K562 (cell line): Measurements from ENCODE around the gene PHB1. TPM values are rescaled to one million over a fixed set of nuclear protein-coding genes. Genes with fewer than 3 reads are reported as not detected.

Source experiments
- SIX5 ChIP-seq, 2 experiments: IDR thresholded peaks; 2 replicates each; pipeline ENCODE4 v1.6.1; 2011; ENCODE audit warnings: low read length in 2 of 2, borderline replicate concordance in 1 of 2, low read depth in 1 of 2, mild to moderate bottlenecking in 1 of 2, moderate library complexity in 1 of 2; ENCODE audit not compliant: insufficient read depth in 1 of 2
- STAG1 ChIP-seq: sonication (generic); formaldehyde crosslinking; IDR thresholded peaks from 2 replicates; pipeline ENCODE4 v1.5.0; 2020; ENCODE audit warnings: missing genetic modification reagents, borderline replicate concordance
- TEAD1 ChIP-seq, 2 experiments: fragments of 450-650 bp in 1 of 2; sonication (generic) in 1 of 2; formaldehyde crosslinking; IDR thresholded peaks; 2 replicates each; pipeline versions ENCODE4 v1.4.0 to v1.8.0; 2020 to 2022; ENCODE audit warnings: mild to moderate bottlenecking in 2 of 2, missing genetic modification reagents in 1 of 2
- ZNF668 ChIP-seq: fragments of 250-450 bp; sonication (Bioruptor Pico); IDR thresholded peaks from 2 replicates; pipeline ENCODE4 v1.8.0; 2022; ENCODE audit warnings: mild to moderate bottlenecking, inconsistent platforms
- polyA plus RNA-seq, 8 experiments: library from polyadenylated mRNA; depleted of rRNA in 4 of 8; stranded (reverse) in 5 of 8; unstranded in 3 of 8; fragments of >200 nt; fragmentation: Nextera tagmentation in 2 of 8; fragmentation: Illumina TruSeq in 1 of 8; extraction: Ambion mirVana in 2 of 8; extraction: Trizol in 1 of 8; gene quantifications; 2 replicates each; pipeline versions ENCODE4 v1.2.1 to v1.2.3, GENCODE V29; 2011 to 2014; ENCODE audit warnings: inconsistent platforms in 1 of 8, missing spikeins in 1 of 8
- total RNA-seq, 7 experiments: library from RNA; depleted of rRNA in 6 of 7; stranded (reverse); fragments of >200 nt in 6 of 7; fragmentation: Illumina TruSeq in 2 of 7; extraction: Trizol in 2 of 7; gene quantifications; 2 replicates each; pipeline versions ENCODE4 v1.2.1 to v1.2.3, GENCODE V29; 2011 to 2021; ENCODE audit warnings: low replicate concordance in 1 of 7
- TF ChIP-seq, protein P1 (sequence below): fragments of 250-450 bp; sonication (Bioruptor Pico); IDR thresholded peaks from 2 replicates; pipeline ENCODE4 v1.8.0; 2021; ENCODE audit warnings: moderate library complexity, mild to moderate bottlenecking, inconsistent platforms
- TF ChIP-seq, protein P2 (sequence below): sonication (generic); formaldehyde crosslinking; IDR thresholded peaks from 2 replicates; pipeline ENCODE4 v1.8.0; 2023; ENCODE audit warnings: missing genetic modification reagents, mild to moderate bottlenecking, borderline replicate concordance
- TF ChIP-seq, protein P3 (sequence below), 2 experiments: fragments of 450-650 bp in 1 of 2; sonication (generic) in 1 of 2; formaldehyde crosslinking in 1 of 2; IDR thresholded peaks; 2 replicates each; pipeline versions ENCODE4 v1.7.1 to v1.9.0; 2016 to 2022; ENCODE audit warnings: inconsistent platforms in 1 of 2, mild to moderate bottlenecking in 1 of 2, missing genetic modification reagents in 1 of 2

The PHB1 gene
- total and polyA plus RNA-seq, 9 of the 15 experiments (the other 6 are each of a cell fraction or from before 2014, with no cell fraction given): 191 to 818 (median 349) TPM

DNA sequence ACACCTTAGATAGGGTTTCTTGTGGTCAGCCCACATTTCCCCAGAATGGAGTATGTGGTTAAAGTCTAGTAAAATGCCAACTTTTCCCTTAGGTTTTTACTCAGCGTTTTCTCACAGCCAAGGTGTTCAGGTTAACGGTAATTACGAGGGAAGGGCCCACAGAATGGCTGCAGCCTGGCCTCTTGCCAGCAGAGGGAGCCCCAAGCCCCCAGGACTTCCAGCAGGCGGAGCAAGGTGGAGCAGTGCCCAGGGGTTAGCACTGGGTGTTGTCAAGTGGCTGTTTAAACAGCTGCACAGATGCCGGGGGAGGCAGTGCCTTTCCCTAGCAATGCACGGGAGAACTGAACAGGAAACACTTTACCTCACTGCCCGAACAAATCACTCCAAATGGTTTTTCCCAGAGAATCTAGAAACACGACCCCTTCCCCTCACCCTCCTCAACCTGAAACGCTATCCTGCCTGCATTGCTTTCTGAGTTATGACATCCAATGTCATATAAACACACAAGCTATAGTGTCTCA is 6.6 kb downstream of the PHB1 start (continued):
- TF ChIP-seq STAG1 (CRISPR knock-in tag) (peak; percentile 73; the same call in 1 of the 2 replicates), TEAD1 (CRISPR knock-in tag; IDR thresholded peaks at IDR 0.05) (no peak), SIX5 (IDR thresholded peaks at IDR 0.05; ENCODE audit: borderline replicate concordance in 1 of 2, insufficient read depth in 1 of 2, low read depth in 1 of 2, low read length in 2 of 2) (no peak), ZNF668 (no peak)
- TF ChIP-seq, protein P1, sequence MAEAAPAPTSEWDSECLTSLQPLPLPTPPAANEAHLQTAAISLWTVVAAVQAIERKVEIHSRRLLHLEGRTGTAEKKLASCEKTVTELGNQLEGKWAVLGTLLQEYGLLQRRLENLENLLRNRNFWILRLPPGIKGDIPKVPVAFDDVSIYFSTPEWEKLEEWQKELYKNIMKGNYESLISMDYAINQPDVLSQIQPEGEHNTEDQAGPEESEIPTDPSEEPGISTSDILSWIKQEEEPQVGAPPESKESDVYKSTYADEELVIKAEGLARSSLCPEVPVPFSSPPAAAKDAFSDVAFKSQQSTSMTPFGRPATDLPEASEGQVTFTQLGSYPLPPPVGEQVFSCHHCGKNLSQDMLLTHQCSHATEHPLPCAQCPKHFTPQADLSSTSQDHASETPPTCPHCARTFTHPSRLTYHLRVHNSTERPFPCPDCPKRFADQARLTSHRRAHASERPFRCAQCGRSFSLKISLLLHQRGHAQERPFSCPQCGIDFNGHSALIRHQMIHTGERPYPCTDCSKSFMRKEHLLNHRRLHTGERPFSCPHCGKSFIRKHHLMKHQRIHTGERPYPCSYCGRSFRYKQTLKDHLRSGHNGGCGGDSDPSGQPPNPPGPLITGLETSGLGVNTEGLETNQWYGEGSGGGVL (CRISPR knock-in tag): no peak
- TF ChIP-seq, protein P2, sequence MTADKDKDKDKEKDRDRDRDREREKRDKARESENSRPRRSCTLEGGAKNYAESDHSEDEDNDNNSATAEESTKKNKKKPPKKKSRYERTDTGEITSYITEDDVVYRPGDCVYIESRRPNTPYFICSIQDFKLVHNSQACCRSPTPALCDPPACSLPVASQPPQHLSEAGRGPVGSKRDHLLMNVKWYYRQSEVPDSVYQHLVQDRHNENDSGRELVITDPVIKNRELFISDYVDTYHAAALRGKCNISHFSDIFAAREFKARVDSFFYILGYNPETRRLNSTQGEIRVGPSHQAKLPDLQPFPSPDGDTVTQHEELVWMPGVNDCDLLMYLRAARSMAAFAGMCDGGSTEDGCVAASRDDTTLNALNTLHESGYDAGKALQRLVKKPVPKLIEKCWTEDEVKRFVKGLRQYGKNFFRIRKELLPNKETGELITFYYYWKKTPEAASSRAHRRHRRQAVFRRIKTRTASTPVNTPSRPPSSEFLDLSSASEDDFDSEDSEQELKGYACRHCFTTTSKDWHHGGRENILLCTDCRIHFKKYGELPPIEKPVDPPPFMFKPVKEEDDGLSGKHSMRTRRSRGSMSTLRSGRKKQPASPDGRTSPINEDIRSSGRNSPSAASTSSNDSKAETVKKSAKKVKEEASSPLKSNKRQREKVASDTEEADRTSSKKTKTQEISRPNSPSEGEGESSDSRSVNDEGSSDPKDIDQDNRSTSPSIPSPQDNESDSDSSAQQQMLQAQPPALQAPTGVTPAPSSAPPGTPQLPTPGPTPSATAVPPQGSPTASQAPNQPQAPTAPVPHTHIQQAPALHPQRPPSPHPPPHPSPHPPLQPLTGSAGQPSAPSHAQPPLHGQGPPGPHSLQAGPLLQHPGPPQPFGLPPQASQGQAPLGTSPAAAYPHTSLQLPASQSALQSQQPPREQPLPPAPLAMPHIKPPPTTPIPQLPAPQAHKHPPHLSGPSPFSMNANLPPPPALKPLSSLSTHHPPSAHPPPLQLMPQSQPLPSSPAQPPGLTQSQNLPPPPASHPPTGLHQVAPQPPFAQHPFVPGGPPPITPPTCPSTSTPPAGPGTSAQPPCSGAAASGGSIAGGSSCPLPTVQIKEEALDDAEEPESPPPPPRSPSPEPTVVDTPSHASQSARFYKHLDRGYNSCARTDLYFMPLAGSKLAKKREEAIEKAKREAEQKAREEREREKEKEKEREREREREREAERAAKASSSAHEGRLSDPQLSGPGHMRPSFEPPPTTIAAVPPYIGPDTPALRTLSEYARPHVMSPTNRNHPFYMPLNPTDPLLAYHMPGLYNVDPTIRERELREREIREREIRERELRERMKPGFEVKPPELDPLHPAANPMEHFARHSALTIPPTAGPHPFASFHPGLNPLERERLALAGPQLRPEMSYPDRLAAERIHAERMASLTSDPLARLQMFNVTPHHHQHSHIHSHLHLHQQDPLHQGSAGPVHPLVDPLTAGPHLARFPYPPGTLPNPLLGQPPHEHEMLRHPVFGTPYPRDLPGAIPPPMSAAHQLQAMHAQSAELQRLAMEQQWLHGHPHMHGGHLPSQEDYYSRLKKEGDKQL (CRISPR knock-in tag): no peak
- TF ChIP-seq, protein P3, sequence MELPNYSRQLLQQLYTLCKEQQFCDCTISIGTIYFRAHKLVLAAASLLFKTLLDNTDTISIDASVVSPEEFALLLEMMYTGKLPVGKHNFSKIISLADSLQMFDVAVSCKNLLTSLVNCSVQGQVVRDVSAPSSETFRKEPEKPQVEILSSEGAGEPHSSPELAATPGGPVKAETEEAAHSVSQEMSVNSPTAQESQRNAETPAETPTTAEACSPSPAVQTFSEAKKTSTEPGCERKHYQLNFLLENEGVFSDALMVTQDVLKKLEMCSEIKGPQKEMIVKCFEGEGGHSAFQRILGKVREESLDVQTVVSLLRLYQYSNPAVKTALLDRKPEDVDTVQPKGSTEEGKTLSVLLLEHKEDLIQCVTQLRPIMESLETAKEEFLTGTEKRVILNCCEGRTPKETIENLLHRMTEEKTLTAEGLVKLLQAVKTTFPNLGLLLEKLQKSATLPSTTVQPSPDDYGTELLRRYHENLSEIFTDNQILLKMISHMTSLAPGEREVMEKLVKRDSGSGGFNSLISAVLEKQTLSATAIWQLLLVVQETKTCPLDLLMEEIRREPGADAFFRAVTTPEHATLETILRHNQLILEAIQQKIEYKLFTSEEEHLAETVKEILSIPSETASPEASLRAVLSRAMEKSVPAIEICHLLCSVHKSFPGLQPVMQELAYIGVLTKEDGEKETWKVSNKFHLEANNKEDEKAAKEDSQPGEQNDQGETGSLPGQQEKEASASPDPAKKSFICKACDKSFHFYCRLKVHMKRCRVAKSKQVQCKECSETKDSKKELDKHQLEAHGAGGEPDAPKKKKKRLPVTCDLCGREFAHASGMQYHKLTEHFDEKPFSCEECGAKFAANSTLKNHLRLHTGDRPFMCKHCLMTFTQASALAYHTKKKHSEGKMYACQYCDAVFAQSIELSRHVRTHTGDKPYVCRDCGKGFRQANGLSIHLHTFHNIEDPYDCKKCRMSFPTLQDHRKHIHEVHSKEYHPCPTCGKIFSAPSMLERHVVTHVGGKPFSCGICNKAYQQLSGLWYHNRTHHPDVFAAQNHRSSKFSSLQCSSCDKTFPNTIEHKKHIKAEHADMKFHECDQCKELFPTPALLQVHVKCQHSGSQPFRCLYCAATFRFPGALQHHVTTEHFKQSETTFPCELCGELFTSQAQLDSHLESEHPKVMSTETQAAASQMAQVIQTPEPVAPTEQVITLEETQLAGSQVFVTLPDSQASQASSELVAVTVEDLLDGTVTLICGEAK (IDR thresholded peaks at IDR 0.05): no peak
- TF ChIP-seq, protein P3 (CRISPR knock-in tag; IDR thresholded peaks at IDR 0.05): no peak
